Ovary (tissue), 3 donors: ENCODE data around the gene SAMHD1.

Experiments
- EP300 ChIP-seq: sonication (generic); formaldehyde crosslinking; IDR thresholded peaks from one replicate; pipeline ENCODE4 v1.6.1; 2017; ENCODE audit warnings: antibody characterized with exemption
- POLR2A ChIP-seq: fragments of 450-650 bp; IDR thresholded peaks from one replicate; pipeline ENCODE4 v1.6.1; 2017; ENCODE audit warnings: antibody characterized with exemption, mild to moderate bottlenecking, moderate library complexity
- TF ChIP-seq, protein P1 (sequence below), 3 donors: fragments of 450-650 bp in 2 of 3; fragments of 200-600 bp in 1 of 3; IDR thresholded peaks; one replicate each; pipeline versions ENCODE4 v1.5.1 to v1.8.0; 2016 to 2022; ENCODE audit warnings: antibody characterized with exemption in 3 of 3, mild to moderate bottlenecking in 1 of 3
- donor health status: DM: no; HTN: no; CAD: no.

DNA sequence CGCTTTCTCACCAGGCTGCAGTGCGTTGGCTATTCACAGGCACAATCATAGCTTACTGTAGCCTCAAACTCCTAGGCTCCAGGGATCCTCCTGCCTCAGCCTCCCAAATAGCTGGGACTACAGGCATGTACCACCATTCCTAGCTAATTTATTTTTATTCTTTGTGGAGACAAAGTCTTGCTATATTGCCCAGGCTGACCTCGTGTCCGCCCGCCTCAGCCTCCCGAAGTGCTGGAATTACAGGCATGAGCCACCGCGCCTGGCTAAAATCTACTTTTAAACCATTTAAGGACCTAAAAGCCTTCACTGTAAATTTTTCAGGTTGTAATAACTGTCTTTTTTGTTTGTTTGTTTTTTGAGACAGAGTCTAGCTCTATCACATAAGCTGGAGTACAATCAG, 15.2 kb downstream of the SAMHD1 start:
- TF ChIP-seq, protein P1, sequence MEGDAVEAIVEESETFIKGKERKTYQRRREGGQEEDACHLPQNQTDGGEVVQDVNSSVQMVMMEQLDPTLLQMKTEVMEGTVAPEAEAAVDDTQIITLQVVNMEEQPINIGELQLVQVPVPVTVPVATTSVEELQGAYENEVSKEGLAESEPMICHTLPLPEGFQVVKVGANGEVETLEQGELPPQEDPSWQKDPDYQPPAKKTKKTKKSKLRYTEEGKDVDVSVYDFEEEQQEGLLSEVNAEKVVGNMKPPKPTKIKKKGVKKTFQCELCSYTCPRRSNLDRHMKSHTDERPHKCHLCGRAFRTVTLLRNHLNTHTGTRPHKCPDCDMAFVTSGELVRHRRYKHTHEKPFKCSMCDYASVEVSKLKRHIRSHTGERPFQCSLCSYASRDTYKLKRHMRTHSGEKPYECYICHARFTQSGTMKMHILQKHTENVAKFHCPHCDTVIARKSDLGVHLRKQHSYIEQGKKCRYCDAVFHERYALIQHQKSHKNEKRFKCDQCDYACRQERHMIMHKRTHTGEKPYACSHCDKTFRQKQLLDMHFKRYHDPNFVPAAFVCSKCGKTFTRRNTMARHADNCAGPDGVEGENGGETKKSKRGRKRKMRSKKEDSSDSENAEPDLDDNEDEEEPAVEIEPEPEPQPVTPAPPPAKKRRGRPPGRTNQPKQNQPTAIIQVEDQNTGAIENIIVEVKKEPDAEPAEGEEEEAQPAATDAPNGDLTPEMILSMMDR (IDR thresholded peaks at IDR 0.05) = no peak
- TF ChIP-seq POLR2A = no peak
- TF ChIP-seq EP300 = no peak
